Activated B cell treated with CpG ODN at 0.5 μM for 24 hours (primary cell): ENCODE results near the gene TSC1. TPM values are rescaled to one million over a fixed set of nuclear protein-coding genes. Genes with fewer than 3 reads are reported as not detected.

Experiments used
- ATAC-seq: fragments of 200-7000 bp; cut with Tn5 transposase; one replicate; pipeline ENCODE4 v1.10.0; 2021; ENCODE audit warnings: low read depth, mild to moderate bottlenecking, moderate library complexity
- CTCF ChIA-PET: fragments of 350-600 bp; sonication (Branson Sonifier 250); formaldehyde crosslinking; loops from one replicate; lab custom pipeline; 2021; ENCODE audit warnings: antibody characterized with exemption; lab: Charles Lee
- POLR2A ChIA-PET: fragments of 350-600 bp; sonication (Branson Sonifier 250); formaldehyde crosslinking; loops from one replicate; lab custom pipeline; 2021; ENCODE audit warnings: antibody characterized with exemption; lab: Charles Lee
- DNase-seq: peaks from one replicate; pipeline ENCODE4 v3.0.0; 2022
- H3K27ac Mint-ChIP-seq: one replicate; pipeline ENCODE4 v1.8.0; 2020; ENCODE audit warnings: mixed read lengths
- H3K27me3 Mint-ChIP-seq: one replicate; pipeline ENCODE4 v1.8.0; 2021; ENCODE audit warnings: mixed read lengths
- H3K36me3 Mint-ChIP-seq: one replicate; pipeline ENCODE4 v1.8.0; 2021; ENCODE audit warnings: low read depth, mixed read lengths
- H3K4me1 Mint-ChIP-seq: one replicate; pipeline ENCODE4 v1.8.0; 2021; ENCODE audit warnings: mixed read lengths
- H3K4me3 Mint-ChIP-seq: one replicate; pipeline ENCODE4 v1.8.0; 2020; ENCODE audit warnings: mild to moderate bottlenecking, mixed read lengths
- H3K9me3 Mint-ChIP-seq: one replicate; pipeline ENCODE4 v1.8.0; 2020; ENCODE audit warnings: mixed read lengths
- CTCF ChIP-seq: fragments of 200-600 bp; IDR thresholded peaks from one replicate; pipeline ENCODE4 v1.8.0; 2022; ENCODE audit warnings: antibody characterized with exemption, mild to moderate bottlenecking
- intact Hi-C: fragments of 100-400 bp; cut with micrococcal nuclease; formaldehyde crosslinking; loops from one replicate; pipeline ENCODE4 v1.15.1; 2024
- total RNA-seq: library from RNA; stranded (reverse); gene quantifications from 2 replicates; pipeline ENCODE4 v1.2.3, GENCODE V29; 2022

TSC1 gene
- total RNA-seq, 1 donor from 2014 or later = 61.4 TPM

DNA sequence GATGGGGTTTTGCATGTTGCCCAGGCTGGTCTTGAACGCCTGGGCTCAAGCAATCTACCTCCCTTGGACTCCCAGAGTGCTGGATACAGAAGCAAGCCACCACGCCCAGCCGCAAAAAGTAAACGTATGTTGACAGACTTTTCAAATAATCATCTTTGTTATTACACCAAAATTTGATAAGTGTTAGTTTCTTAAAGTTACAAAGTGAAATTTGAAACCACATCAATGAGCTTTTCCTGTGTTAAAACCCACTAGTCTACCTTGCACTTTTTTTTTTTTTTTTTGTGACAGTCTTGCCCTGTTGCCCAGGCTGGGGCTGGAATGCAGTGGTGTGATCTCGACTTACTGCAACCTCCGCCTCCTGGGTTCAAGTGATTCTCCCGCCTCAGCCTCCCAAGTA lies 35.8 kb downstream of the TSC1 start:
- H3K4me3 Mint-ChIP-seq = no peak overlapping the region
- DNase-seq (no peak), ATAC-seq (no peak)

DNA sequence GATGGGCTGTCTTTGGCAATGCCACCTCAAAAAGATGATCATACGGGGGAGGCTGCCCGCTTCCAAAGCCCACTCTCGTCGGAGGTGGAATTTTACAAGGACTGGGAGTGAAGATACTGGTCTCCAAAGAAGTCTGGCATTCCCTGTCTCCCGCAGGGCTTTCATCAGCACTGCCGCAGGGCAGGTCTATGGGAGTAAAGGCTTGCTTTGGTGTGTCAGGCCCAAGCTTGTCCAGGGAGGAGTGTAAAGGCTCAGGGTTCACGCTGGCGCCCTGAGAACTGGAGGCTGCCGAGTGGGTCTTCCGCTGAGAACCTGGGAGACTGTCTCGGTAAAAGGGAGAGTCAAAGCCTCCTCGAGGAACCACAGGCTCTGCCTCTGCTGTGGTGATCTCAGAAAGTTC lies 38.7 kb downstream of the TSC1 start:
- no peak for DNase-seq
- Mint-ChIP-seq H3K4me1 (peaks cover 5% of the 10 kb centered on the region), H3K36me3 (peaks cover 76% of the 10 kb centered on the region), H3K27me3 (no peaks in the 10 kb centered on the region), H3K27ac (no peak overlapping the region), H3K4me3 (no peak overlapping the region), H3K9me3 (no peaks in the 10 kb centered on the region)
- no peak for ATAC-seq
- ChIA-PET CTCF (interaction anchor here (1.5 kb wide), 1 partner anchor 11 kb away, joined by 3 read pairs; no protein-coding TSS in a partner anchor), POLR2A (no interaction called here)
- intact Hi-C loops = no loop called here
- TF ChIP-seq CTCF = no peak

More for the DNA sequence above, 35.8 kb downstream of the TSC1 start:
- Mint-ChIP-seq H3K9me3 (no peaks in the 10 kb centered on the region), H3K27me3 (no peaks in the 10 kb centered on the region), H3K4me1 (no peaks in the 10 kb centered on the region), H3K27ac (no peak overlapping the region), H3K36me3 (peaks cover 73% of the 10 kb centered on the region)
- POLR2A ChIA-PET = no interaction called here
- no peak for TF ChIP-seq CTCF
- CTCF ChIA-PET = no interaction called here
- intact Hi-C loops = no loop called here

GRCh38 chr9:132903574-132904492 lies 40.6 kb downstream of the TSC1 start:
- ATAC-seq = no peak
- ChIA-PET CTCF (interaction anchor here (0.9 to 1.3 kb wide), 3 partner anchors 18 to 118 kb away, joined by 3 to 5 read pairs (median 4); no protein-coding TSS in a partner anchor), POLR2A (no interaction called here)
- Mint-ChIP-seq H3K36me3 (peaks cover 76% of the 10 kb centered on the region), H3K9me3 (no peaks in the 10 kb centered on the region), H3K27ac (no peak overlapping the region), H3K27me3 (no peaks in the 10 kb centered on the region), H3K4me1 (peaks cover 5% of the 10 kb centered on the region), H3K4me3 (no peak overlapping the region)
- intact Hi-C loops = loop anchor here (2.0 to 5.0 kb wide), 3 partner anchors 15 to 492 kb away; partner anchors contain the start of gene CFAP77
- no peak for TF ChIP-seq CTCF
- no peak for DNase-seq

- H3K27me3 Mint-ChIP-seq = no peaks in the 10 kb centered on the region
- no peak overlapping the region for H3K27ac Mint-ChIP-seq
- intact Hi-C loops = loop anchor here (1.0 to 5.0 kb wide), 6 partner anchors 13 to 490 kb away; partner anchors contain the start of genes CFAP77 and GTF3C4
- ChIA-PET POLR2A (interaction anchor here (0.5 to 1.2 kb wide), 6 partner anchors 12 to 54 kb away, joined by 3 to 12 read pairs (median 3); partner anchors contain the start of gene TSC1), CTCF (interaction anchor here (0.6 to 3.2 kb wide), 21 partner anchors 9 to 488 kb away, joined by 3 to 37 read pairs (median 5); partner anchors contain the start of genes DDX31, GTF3C4 and SPACA9)
- ATAC-seq = peak; percentile 98
- H3K9me3 Mint-ChIP-seq = no peaks in the 10 kb centered on the region
- peak; percentile 57 for DNase-seq
- TF ChIP-seq CTCF = peak; percentile 54
- H3K4me1 Mint-ChIP-seq = peaks cover 5% of the 10 kb centered on the region
- H3K4me3 Mint-ChIP-seq = no peak overlapping the region
- peaks cover 85% of the 10 kb centered on the region for H3K36me3 Mint-ChIP-seq
Observed at GRCh38 chr9:132901858-132902831, 42.3 kb downstream of the TSC1 start.
